GM18867 (cell line): ENCODE results near the gene ANKUB1.

Experiments used
- ATAC-seq: cut with Tn5 transposase; IDR thresholded peaks from one replicate; pipeline ENCODE4 v1.9.1; 2021; ENCODE audit warnings: mild to moderate bottlenecking, moderate library complexity; ENCODE audit not compliant: unreplicated experiment

The ANKUB1 gene

DNA sequence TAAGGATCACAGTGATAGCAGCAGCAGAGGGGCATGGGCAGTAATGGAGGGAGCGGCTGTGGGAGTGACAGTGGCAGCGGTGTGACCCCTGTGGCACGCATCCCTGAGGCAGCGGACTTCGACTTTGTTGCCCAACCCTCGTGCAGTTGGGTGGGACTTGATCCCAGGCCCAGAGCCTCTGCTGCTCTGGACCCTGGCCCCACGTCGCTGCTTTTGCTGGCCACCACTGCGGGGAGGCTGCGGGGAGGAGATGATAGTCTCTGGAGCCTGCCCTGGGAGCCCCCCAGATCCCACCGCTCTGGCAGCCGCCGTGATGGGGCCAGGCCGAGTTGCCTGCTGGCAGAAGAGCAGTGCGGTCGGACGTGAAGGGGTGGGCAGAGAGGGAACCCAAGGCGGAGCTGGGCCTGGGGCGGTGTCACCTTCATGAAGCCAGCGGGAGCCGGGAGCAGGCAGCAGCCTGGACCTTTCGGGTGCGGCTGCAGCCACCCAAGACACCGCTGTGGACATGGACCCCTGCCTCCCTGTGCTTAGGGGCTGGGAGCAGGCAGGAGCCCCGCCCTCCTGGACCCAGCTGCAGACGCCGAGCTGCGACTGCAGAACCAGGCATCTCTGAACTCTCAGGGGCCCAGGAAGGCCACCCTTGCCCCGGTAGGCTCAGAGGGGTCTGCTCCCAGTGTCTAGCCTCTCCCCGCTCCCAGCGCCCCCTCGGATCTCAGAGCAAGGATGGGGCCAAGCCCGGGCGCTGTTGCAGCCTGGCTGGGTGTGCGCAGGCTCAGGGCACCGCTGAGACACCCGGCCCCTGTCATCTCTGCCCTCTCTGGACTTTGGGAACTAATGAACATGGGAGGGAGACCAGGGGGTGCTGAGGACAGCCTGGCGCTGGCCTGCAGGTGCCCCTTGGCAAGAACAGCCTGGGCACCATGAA is 78.4 kb downstream of the ANKUB1 start:
- no peak for ATAC-seq
